Tongue (tissue), 2 donors: ENCODE data around the gene OOEP. TPM values are rescaled to one million over a fixed set of nuclear protein-coding genes. Genes with fewer than 3 reads are reported as not detected.
A peak's percentile ranks its signal among the peaks of the same experiment; 100 is the strongest.
"Not testable (repeated sequence)": the region's sequence is repeated elsewhere in the genome, so short reads cannot be mapped to it uniquely, and the experiment has no call there.

Source experiments
- DNase-seq: peaks from one replicate; pipeline ENCODE4 v3.0.0-alpha.2; 2015
- total RNA-seq: library from RNA; depleted of rRNA; stranded (reverse); fragments of >200 nt; gene quantifications from one replicate; pipeline ENCODE4 v1.2.3, GENCODE V29; 2014

Gene OOEP
- total RNA-seq: not detected

DNA sequence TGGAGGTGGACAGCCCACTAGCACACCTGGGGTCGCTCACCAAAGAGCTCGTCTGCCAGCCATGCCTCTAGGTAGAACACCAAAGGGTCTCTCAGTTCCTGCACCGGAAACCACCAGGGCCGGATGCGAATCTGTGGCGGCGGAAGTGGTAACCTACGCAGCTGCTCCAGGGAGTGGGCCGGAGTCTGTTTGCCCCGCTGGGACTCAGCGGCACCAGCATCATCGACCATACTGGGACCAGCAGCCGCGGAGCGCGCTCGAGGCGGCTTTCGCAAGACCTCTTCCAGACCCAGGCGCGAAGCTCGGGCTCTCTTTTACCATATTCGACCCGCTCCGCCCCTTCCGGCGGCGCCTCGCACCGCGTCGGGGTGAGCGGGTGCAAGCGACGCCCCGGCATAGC is at the start of gene OOEP:
Gene OOEP, minus strand, starts transcription at position 335 of the 400 bp plus-strand sequence. Its CDS starts 105 bp downstream, at position 230.
- DNase-seq: no peak

DNA sequence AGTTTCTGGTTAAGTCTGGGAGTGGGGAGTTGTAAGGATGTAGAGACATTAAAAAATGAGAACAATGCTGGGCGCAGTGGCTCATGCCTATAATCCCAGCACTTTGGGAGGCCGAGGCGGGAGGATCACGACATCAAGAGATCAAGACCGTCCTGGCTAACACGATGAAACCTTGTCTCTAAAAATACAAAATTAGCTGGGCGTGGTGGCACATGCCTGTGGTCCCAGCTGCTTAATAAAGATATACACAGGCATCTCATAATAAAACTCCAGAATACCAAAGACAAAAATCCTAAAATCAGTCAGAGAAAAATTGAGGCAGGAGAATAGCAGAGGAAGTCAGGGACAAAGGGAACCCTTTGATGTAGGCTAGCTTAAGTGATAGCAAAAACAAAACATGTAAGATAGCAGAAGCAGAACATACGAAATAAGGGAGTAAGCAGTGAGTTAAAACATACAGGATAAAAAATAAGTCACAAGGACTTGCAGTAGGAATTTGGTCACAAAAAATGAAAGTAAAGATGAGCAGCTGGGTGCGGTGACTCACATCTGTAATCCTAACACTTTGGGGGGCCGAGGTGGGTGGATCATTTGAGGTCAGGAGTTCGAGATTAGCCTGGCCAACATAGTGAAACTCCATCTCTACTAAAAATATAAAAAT is 48.5 kb upstream of the OOEP start:
- DNase-seq: no peak

DNA sequence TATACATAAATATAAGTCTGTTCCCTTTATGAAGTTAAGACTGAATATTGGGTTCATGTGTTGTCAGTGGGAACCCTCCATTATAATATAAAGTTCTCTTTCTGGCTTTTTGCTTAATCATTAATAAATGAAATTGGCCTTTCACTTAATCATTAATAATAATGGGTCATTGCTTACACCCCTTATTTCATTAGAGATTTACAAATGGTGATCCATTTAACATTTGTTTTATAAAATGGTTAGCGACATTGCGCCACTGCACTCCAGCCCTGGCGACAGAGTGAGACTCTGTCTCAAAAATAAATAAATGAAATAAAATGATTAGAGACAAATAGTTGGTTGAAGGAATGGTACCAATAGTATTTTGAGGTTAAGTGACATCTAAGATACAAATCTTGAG is 43.4 kb upstream of the OOEP start:
- no peak for DNase-seq

DNA sequence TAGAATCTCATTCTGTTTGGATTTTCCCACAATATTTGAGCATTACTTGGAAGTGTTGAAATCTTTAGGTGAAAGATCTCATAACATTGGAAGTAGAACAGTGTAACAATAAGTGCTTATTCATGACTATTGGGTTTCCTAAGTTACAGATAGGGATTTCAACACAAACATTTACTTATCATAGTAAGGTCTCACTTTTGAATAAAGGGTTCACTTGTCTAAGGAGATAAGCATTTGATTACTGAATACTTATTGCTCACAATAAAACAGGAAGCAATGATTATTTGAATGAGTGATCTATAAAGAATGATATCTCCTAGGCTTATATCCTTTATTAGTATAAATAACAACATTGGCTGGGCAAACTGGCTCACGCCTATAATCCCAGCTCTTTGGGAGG is 39.7 kb upstream of the OOEP start:
- DNase-seq: no peak

DNA sequence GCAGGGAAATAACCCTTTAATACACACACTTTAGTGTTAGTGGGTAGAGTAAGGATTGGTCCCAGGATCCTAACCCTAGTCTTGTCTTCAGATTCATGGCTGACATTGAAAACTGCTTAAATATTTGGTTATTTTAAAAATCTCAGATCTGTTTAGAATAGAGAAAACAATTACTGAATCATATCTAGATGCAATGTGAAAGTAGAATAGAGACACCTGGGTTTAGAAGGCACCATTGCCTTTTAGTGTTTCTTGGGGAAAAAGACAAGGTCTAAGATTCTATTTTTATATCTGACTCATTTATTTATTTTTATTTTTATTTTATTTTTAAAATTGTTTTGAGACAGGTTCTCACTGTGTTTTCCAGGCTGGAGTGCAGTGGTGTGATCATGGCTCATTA is 31.0 kb upstream of the OOEP start:
- no peak for DNase-seq

DNA sequence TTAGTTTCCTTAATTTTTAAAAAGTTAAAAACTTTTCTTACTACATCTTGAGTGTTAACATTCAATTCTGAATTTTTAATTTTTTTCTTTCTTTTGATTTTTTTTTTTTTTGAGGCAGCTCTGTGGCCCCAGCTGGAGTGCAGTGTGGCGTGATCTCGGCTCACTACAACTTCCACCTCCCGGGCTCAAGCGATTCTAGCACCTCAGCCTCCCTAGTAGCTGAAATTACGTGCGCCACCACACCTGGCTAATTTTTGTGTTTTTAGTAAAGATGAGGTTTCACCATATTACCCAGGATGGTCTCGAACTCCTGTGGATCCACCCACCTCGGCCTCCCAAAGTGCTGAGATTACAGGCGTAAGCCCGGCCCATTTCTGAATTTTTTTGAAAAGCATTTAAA is 26.2 kb upstream of the OOEP start:
- DNase-seq: no peak

DNA sequence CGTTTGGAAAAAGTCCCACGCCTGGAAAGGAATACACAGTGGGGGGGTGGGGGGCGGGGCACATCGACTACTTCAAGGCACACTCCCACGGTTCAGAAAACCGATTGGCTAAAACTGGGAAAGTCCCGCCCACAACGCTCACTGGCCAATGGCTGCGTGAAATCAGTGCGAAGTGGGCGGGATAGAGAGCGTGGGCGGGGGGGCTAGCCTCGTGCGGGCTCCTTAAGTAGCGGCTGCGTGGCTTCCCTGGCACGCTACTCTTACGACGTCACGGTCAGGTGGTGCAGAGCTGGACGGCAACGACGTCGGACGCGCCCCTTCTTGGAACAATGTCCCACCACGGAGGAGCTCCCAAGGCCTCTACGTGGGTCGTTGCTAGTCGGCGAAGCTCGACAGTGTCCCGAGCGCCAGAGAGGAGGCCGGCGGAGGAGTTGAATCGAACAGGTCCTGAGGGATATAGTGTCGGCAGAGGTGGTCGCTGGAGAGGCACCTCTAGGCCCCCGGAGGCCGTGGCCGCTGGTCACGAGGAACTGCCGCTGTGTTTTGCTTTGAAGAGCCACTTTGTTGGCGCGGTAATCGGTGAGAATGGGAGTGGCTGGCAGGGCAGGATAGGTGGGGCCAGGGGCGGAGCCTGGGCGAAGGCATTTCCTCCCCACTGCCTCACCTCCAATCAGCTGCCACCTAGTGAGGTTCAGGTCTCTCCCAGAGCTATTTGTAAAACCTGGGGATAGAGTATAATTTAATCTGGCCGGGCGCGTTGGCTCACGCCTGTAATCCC is 25.1 kb upstream of the OOEP start, which contains the start of gene DDX43:
Gene DDX43, plus strand, starts transcription at position 252 of the 778 bp plus-strand sequence. Its CDS starts 78 bp downstream, at position 330.
- DNase-seq: peak; percentile 29

DNA sequence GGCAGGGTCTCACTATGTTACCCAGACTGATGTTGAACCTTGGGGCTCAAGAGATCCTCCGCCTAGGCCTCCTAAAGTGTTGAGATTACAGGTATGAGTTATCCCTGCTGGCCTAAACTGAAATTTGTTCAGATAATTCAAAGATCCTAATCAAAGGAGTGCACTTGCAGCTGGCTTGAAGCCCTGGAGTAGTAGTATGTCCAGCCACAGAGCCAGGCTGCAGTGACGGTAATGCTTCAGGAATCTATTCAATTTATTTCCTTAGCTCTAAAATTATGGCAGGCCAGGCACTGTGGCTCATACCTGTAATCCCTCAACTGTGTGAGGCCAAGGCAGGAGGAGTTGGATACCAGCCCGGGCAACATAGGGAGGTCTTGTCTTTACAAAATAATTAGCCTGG is 23.6 kb upstream of the OOEP start:
- DNase-seq: no peak

DNA sequence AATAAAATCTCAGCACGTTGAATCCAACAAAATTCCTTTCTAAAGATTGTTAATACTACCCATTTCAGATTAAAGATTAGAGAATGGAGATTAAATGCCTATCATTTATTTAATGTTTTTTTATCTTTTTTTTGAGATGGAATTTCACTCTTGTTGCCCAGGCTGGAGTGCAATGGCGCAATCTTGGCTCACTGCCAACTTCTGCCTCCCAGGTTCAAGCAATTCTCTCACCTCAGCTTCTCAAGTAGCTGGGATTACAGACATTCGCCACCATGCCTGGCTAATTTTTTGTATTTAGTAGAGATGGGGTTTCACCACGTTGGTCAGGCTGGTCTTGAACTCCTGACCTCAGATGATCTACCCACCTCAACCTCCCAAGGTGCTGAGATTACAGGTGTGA is 22.5 kb upstream of the OOEP start:
- DNase-seq: not testable (repeated sequence)

DNA sequence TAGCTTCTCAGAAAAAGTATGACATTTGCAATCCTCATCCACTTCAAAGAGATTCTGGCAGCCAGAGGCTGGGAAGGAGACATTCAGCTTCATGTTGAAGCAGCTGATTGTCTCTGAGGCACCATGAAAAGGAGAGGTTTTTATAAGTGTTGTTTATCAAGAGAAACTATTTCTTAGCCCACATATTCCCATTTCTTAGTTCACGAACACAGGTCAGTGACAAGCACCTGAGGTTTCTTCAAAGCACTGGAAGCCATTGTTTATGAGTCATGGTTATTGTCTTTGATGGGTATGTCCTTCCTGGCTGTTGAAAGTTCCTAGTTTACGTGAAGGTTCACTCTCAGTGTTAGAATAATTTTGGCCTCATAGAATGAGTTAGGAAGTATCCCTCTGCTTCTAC is 22.0 kb upstream of the OOEP start:
- DNase-seq: no peak

DNA sequence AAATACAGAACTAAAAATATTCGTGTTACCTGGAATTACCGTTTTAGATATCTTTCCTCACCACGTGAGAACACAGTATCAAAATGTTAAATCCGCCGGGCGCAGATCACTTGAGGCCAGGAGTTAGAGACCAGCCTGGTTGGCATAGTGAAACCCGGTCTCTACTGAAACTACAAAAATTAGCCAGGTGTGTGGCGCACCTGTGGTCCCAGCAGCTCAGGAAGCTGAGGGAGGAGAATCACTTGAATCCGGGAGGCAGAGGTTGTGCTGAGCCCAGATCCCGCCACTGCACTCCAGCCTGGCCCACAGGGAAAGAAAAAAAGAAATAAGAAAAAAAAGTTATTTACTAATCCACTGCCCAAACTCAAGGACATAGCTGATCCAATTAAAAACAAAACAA is 20.2 kb upstream of the OOEP start:
- DNase-seq: no peak

DNA sequence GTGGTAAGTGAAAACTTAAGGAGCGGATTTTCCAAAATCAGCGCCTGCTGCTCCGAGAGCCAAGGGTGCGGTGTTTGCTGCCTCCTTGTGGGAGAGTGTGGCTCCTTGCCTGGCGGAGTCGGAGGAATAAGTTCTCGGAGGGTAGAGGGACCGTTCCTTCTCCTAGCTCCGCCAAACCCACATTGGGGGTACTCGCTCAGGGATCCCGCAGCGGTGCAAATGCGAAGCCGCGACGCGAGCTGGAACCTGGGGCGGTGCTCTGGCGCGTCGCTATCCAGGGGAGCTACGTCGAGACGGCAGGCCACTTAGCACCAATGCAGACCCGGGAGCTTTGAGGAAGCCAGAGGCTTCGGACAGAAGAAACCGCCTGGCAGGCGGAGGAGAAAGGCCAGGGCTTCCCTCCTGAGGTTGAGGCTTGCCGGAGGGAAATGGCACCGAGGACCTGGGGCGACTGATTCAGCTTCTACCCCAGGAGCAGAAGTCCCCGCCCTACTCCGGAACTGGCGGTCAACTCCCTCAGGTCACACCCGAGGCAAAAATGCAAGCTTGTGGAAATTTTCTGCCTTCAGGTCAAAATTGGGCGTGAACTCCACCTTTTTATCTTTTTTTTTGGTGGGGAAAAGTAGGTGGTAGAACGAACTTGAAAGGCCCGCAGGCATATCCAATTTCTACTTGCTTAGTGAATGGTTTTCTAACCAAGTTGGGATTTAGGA is 19.3 kb upstream of the OOEP start:
- DNase-seq: peak; percentile 67

DNA sequence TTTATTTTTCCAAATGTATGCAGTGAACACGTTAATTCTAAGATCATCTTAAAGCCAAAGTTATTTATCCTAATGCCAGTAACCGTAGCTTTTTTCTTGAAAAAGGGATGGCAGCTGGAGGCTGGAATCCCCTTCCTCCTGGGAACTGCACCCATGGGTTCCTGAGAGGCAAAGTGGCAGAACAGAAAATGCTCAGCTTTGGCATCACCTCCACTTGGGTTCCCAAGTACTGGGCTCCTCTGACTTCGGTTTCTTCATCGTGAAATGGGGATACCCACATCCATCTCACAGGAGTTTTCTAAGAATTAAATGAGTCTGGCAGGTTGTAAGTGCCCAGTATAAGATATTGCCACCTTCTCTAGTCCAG is 18.7 kb upstream of the OOEP start:
- DNase-seq: no peak

DNA sequence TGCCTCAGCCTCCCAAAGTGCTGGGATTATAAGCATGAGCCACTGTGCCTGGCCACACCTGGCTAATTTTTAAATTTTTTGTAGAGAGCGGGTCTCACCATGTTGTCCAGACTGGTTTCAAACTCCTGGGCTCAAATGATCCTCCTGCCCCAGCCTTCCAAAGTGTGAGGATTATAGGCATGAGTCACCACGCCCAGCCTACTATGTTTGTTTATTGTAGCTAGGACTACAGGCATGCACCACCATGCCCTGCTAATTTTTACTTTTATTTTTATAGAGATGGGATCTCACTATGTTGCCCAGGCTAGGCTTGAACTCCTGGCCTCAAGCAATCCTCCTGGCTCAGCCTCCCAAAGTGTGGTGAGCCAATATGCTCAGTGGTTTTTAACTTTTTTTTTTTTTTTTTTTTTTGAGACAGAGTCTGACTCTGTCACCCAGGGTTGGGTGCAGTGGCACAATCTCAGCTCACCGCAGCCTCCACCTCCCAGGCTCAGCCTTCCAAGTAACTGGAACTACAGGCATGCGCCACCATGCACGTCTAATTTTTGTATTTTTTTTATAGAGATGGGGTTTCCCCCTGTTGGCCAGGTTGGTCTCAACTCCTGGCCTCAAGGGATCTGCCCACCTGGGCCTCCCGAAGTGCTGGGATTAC is 12.9 kb upstream of the OOEP start:
- DNase-seq: no peak

DNA sequence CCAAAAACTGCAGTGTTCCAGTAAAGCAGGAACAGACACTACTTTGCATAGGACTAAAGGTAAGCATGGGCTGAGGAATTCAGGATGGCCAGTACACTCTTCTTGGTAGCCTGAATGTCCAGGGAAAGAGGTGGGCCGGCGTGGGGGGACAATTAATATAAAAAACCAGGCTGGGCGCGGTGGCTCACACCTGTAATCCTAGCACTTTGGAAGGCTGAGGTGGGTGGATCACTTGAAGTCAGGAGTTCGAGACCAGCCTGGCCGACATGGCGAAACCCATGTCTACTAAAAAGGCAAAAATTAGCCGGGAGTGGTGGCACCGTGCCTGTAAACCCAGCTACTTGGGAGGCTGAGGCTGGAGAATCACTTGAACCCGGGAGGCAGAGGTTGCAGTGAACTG is 11.8 kb upstream of the OOEP start:
- DNase-seq: not testable (repeated sequence)

DNA sequence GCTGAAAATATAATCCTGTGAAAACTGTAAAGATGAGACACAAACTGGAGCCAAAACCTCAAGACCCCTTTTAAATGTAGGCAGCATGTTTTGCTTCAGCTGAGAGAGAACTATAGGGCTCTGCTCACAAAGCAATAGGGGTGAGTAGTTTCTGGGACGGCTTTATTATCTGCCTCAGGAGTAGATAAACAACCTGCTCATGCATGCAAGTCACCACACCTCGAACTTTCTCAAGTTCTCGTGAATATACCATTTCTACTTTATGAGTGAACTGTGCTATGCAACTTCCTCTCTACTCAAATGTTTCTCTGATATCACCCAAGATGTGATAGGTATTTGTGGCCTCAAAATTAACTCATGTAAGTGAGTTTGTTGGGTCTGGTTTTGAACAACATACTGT is 7.5 kb upstream of the OOEP start:
- no peak for DNase-seq

DNA sequence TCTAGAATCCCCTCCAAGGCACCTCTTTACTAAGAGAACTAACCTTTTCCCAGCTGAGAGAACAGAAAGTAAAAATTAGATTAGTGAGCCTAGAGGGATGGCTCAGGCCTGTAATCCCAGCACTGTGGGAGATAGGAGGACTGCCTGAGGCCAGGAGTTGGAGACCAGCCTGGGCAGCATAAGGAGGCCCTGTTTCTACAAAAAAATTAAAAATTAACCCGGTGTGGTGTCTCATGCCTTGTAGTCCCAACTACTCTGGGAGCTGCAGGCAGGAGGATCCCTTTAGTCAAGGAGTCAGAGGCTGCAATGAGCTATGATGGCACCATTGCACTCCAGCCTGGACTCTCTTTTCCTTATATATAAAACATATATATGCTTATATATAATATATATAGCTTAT is 5.5 kb upstream of the OOEP start:
- DNase-seq: no peak

DNA sequence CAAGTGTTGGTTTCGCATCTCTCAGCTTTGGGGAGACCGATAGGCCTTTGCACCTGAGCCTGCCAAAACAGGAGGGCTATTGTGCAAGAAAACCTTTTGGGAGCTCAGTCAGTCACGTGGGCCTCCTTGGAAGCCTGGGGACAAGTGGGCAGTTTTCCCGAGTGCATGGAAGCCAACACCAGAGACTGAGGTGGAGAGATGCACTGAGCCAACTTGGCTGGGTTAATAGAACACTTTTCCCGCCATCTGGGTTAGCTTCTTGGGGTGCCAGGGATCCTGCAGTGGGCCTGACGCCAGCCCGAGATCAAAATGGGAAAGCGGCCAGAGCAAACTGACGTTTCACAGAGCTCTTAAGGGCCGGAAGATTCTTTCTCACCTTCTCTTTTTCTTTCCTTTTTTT is 2.8 kb upstream of the OOEP start:
- no peak for DNase-seq

DNA sequence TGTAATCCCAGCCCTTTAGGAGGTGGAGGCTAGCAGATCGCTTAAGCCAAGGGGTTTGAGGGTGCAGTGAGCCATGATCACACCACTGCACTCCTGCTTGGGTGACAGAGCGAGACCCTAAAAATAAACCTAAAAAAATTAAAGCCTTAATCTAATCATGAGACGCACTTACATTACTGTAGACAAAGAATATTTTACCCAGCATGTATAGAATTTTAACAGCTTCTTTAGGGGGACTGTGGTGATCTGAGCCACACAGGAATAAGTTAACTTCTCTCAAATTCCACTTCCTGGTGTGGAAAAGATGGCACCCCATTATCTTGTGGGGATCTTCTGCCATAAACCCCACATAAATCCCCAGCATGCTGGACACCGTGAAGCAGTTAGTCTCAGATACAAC is 2.3 kb upstream of the OOEP start:
- DNase-seq: no peak

DNA sequence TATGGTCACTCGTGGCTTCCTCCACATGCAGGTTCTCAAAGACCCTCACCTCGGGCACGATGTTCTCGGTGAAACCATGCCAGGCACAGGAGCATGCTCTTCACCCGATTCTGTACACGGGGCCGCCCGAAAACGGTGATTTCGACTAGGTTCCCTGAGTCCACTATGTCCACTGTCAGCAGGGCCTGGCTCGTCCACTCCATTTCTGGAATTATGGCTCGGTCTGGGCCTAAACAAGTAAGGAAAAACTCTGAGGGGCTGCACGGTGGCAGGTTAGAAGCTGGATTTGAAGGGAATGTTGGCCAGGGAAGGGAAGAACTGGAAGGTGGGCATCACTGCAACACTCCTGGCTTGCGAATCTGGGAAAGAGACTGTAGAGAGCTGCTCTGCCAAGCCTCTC is 540 bp downstream of the OOEP start:
- DNase-seq: no peak

DNA sequence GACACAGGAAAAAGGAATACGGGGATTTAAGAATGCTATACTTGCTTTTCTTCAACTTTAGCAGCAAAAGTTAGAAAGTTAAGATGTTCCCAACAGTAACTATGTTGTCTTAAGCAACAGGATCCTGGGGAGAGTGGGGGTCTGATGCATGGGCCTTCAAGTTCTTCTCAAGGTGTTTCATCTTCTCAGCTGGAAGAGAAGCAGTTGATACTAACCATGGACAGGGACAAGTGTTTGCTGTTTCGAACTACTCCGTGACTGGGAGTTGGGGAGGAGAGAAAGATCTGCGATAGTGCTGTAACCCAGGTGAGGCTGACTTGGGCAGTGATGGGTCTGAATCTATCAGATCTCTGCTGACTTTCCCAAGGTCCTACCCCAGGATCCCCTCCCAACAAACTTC is 1.0 kb downstream of the OOEP start:
- DNase-seq: no peak

DNA sequence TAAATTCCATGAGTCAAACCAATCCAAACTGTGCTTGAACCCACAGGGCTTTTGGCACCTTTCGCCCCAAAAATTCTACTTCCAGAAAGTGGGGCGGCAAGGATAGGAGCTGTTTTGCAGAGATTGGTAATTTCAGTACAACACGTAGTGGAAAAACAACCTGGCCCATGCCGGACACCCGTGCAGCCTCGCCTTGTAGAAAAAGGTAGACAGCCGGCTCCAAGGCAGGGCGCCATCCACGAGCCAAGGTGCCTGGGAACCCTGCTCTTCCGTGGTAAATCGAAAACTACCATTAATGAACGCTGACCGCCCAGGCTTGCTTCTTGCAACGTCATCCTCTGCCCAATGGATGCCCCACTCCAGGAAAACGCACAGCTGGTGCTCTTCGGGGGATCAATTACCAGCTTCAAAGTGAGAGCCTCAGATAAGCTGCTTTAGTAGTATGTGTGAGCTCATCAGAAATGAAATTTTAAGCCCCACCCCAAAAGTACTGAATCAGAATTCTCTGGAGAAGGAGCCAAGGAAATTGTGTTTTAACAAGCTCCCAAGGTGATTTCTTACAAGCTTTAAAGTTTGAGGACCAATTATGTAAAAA is 1.8 kb downstream of the OOEP start:
- DNase-seq: no peak

DNA sequence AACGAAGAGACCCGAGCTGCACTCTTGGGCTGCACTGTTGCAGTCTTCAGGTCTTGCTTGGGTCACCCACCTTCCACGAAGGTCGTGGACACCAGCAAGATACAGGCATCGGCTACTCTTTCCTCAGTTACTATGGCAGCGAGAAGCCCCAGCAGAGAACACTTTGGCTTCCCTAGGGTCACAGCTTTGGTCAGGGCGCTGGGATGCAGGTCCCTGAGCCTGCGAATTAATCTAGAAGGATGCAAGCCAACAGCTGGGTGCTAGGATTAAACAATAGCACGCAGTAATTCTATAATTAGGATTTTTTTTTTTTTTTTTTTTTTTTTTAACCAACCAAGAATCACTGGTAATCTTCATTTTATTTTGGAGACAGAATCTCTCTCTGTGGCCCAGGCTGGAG is 5.1 kb downstream of the OOEP start:
- no peak for DNase-seq
